MG63 (cell line): ENCODE results near the gene B4GALT3. TPM values are rescaled to one million over a fixed set of nuclear protein-coding genes. Genes with fewer than 3 reads are reported as not detected.

ENCODE experiments used
- DNase-seq: peaks from one replicate; pipeline ENCODE4 v3.0.0-alpha.2; 2020
- H3K27me3 ChIP-seq: fragments of 250-450 bp; sonication (Bioruptor Pico); 2 replicates; pipeline ENCODE4 v1.5.1; 2020; ENCODE audit warnings: mild to moderate bottlenecking, moderate library complexity
- H3K36me3 ChIP-seq: fragments of 250-450 bp; sonication (Bioruptor Pico); 2 replicates; pipeline ENCODE4 v1.5.1; 2020; ENCODE audit warnings: mild to moderate bottlenecking, moderate library complexity
- H3K4me3 ChIP-seq: fragments of 250-450 bp; sonication (Bioruptor Pico); 2 replicates; pipeline ENCODE4 v1.5.1; 2020; ENCODE audit warnings: mild to moderate bottlenecking, moderate library complexity
- H3K9me3 ChIP-seq: fragments of 250-450 bp; sonication (Bioruptor Pico); 2 replicates; pipeline ENCODE4 v1.5.1; 2020; ENCODE audit warnings: mild to moderate bottlenecking, moderate library complexity
- total RNA-seq: library from RNA; depleted of rRNA; stranded (reverse); fragments of >200 nt; shearing (Covaris generic); gene quantifications from 2 replicates; pipeline ENCODE4 v1.2.3, GENCODE V29; 2014; ENCODE audit warnings: low replicate concordance

Gene B4GALT3
- total RNA-seq, 1 experiment from 2014 or later = 25.7 TPM

- H3K4me3 ChIP-seq = no peak overlapping the region
- no peaks in the 10 kb centered on the region for H3K27me3 ChIP-seq
- H3K9me3 ChIP-seq = no peaks in the 10 kb centered on the region
- H3K36me3 ChIP-seq = peaks cover 53% of the 10 kb centered on the region
- no peak for DNase-seq
Observed at GRCh38 chr1:161195171-161195570, 17.9 kb upstream of the B4GALT3 start.

GRCh38 chr1:161193561-161194235 lies 16.4 kb upstream of the B4GALT3 start:
- no peaks in the 10 kb centered on the region for H3K9me3 ChIP-seq
- peaks cover 59% of the 10 kb centered on the region for H3K36me3 ChIP-seq
- no peaks in the 10 kb centered on the region for H3K27me3 ChIP-seq
- H3K4me3 ChIP-seq = no peak overlapping the region
- peak; percentile 23 for DNase-seq

- peak; percentile 50 for DNase-seq
- Histone ChIP-seq H3K9me3 (no peaks in the 10 kb centered on the region), H3K4me3 (no peak overlapping the region), H3K36me3 (peaks cover 59% of the 10 kb centered on the region), H3K27me3 (no peaks in the 10 kb centered on the region)
Observed at GRCh38 chr1:161192476-161193465, 15.5 kb upstream of the B4GALT3 start.

- DNase-seq = no peak
- no peaks in the 10 kb centered on the region for H3K27me3 ChIP-seq
- no peaks in the 10 kb centered on the region for H3K9me3 ChIP-seq
- no peak overlapping the region for H3K4me3 ChIP-seq
- H3K36me3 ChIP-seq = peaks cover 59% of the 10 kb centered on the region
Observed at GRCh38 chr1:161191971-161192370, 14.7 kb upstream of the B4GALT3 start.

- Histone ChIP-seq H3K36me3 (peaks cover 52% of the 10 kb centered on the region), H3K4me3 (no peak overlapping the region)
- no peak for DNase-seq
Observed at GRCh38 chr1:161190962-161191521, 13.7 kb upstream of the B4GALT3 start.

GRCh38 chr1:161189036-161189435 lies 11.7 kb upstream of the B4GALT3 start:
- no peak overlapping the region for H3K4me3 ChIP-seq
- no peaks in the 10 kb centered on the region for H3K9me3 ChIP-seq
- H3K27me3 ChIP-seq = no peaks in the 10 kb centered on the region
- no peak for DNase-seq
- H3K36me3 ChIP-seq = peaks cover 35% of the 10 kb centered on the region

More at GRCh38 chr1:161190962-161191521, 13.7 kb upstream of the B4GALT3 start:
- H3K9me3 ChIP-seq = no peaks in the 10 kb centered on the region
- no peaks in the 10 kb centered on the region for H3K27me3 ChIP-seq

- Histone ChIP-seq H3K36me3 (peaks cover 33% of the 10 kb centered on the region), H3K4me3 (no peak overlapping the region), H3K9me3 (no peaks in the 10 kb centered on the region), H3K27me3 (no peaks in the 10 kb centered on the region)
- no peak for DNase-seq
Observed at GRCh38 chr1:161188381-161188780, 11.1 kb upstream of the B4GALT3 start.

- no peaks in the 10 kb centered on the region for H3K9me3 ChIP-seq
Observed at GRCh38 chr1:161187311-161187710, 10.0 kb upstream of the B4GALT3 start.

GRCh38 chr1:161185732-161186311 lies 8.5 kb upstream of the B4GALT3 start:
- Histone ChIP-seq H3K36me3 (peaks cover 9% of the 10 kb centered on the region), H3K27me3 (no peaks in the 10 kb centered on the region), H3K9me3 (no peaks in the 10 kb centered on the region), H3K4me3 (no peak overlapping the region)
- DNase-seq = no peak

More at GRCh38 chr1:161187311-161187710, 10.0 kb upstream of the B4GALT3 start:
- Histone ChIP-seq H3K4me3 (no peak overlapping the region), H3K27me3 (no peaks in the 10 kb centered on the region), H3K36me3 (peaks cover 24% of the 10 kb centered on the region)
- no peak for DNase-seq

- Histone ChIP-seq H3K27me3 (no peaks in the 10 kb centered on the region), H3K36me3 (peaks cover 6% of the 10 kb centered on the region; the same call in 1 of the 2 replicates), H3K9me3 (no peaks in the 10 kb centered on the region), H3K4me3 (no peak overlapping the region)
- DNase-seq = peak; percentile 56
Observed at GRCh38 chr1:161185282-161185682, 8.0 kb upstream of the B4GALT3 start.

GRCh38 chr1:161182214-161182613 lies 4.9 kb upstream of the B4GALT3 start:
- no peak overlapping the region for H3K4me3 ChIP-seq

GRCh38 chr1:161180639-161181038 lies 3.3 kb upstream of the B4GALT3 start:
- Histone ChIP-seq H3K27me3 (no peaks in the 10 kb centered on the region), H3K9me3 (no peaks in the 10 kb centered on the region), H3K4me3 (no peak overlapping the region), H3K36me3 (peaks cover 2% of the 10 kb centered on the region)
- no peak for DNase-seq

More at GRCh38 chr1:161182214-161182613, 4.9 kb upstream of the B4GALT3 start:
- Histone ChIP-seq H3K36me3 (no peaks in the 10 kb centered on the region), H3K27me3 (no peaks in the 10 kb centered on the region), H3K9me3 (no peaks in the 10 kb centered on the region)
- peak; percentile 56 for DNase-seq

- H3K4me3 ChIP-seq = no peak overlapping the region
- no peak for DNase-seq
Observed at GRCh38 chr1:161179698-161180097, 2.4 kb upstream of the B4GALT3 start.

GRCh38 chr1:161177936-161178244 lies 583 bp upstream of the B4GALT3 start:
- H3K4me3 ChIP-seq = peak overlapping the region; percentile 91
- H3K9me3 ChIP-seq = no peaks in the 10 kb centered on the region
- DNase-seq = no peak
- peaks cover 24% of the 10 kb centered on the region for H3K36me3 ChIP-seq
- no peaks in the 10 kb centered on the region for H3K27me3 ChIP-seq

More at GRCh38 chr1:161179698-161180097, 2.4 kb upstream of the B4GALT3 start:
- Histone ChIP-seq H3K27me3 (no peaks in the 10 kb centered on the region), H3K9me3 (no peaks in the 10 kb centered on the region), H3K36me3 (peaks cover 9% of the 10 kb centered on the region)

GRCh38 chr1:161176468-161177111 lies 717 bp downstream of the B4GALT3 start:
- Histone ChIP-seq H3K4me3 (peak overlapping the region; percentile 91), H3K36me3 (peaks cover 37% of the 10 kb centered on the region), H3K9me3 (no peaks in the 10 kb centered on the region), H3K27me3 (no peaks in the 10 kb centered on the region)
- no peak for DNase-seq

- DNase-seq = no peak
- Histone ChIP-seq H3K4me3 (no peak overlapping the region), H3K9me3 (no peaks in the 10 kb centered on the region), H3K27me3 (no peaks in the 10 kb centered on the region), H3K36me3 (peaks cover 43% of the 10 kb centered on the region)
Observed at GRCh38 chr1:161175771-161176453, 1.4 kb downstream of the B4GALT3 start.
